Measurements from ENCODE around the gene PHKG1.
"Not testable (repeated sequence)": the region's sequence is repeated elsewhere in the genome, so short reads cannot be mapped to it uniquely, and the experiment has no call there.

The PHKG1 gene

DNA sequence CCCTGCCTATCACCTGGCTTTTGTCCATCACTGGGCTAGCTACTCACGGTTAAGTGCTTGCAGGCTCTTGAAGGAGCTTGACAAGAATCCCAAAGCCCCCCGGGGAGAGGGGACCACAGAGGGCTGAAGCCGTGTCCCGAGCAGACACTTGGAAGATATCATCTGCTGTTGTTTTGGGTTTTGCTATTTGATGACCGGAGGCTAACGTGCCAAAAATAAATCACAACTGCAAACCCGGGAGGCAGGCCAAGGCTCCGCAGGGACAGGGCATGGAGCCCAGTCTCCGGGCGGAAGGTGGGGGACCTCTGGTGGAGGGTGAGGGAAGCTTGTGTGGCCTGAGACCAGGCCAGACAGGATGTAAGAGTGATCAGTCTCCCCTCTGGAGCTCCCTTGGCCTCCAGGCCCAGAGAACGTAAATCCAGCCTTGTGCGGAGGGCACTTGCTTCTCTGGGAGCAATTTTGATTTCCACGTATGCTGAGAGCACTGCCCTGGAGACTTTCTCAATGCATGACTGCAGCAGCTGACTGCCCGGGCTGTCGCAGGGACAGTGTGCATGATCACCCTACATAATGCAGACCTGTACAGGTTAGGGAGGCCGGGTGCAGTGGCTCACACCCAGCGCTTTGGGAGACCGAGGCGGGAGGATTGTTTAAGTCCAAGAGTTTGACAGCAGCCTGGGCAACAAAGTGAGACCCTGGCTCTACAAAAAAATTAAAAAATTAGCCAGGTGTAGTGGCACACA, at the start of gene PHKG1:
Gene PHKG1, minus strand, starts transcription at position 164 of the 743 bp plus-strand sequence. CDS start 4,011 bp downstream, outside the sequence.
- peak; percentile 22 for DNase-seq

DNA sequence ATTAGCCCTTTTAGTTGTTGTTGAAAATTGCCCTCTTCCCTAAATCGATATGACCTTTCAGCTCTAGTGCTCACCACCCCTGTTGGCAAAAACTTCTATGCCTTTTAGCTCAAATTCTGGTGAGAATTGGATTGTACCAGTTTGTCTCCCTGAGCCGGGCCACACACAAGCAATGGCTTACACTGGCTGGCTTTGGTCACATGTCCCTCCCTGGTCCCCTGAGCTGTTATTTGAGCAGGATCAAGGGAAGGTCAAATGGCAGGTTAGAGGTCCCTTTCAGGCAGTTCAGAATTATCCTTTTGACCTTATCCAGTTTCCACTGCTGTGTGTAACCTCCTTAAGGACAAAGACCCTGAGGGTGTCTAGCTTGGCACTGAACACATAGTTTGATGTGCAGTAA, 38.3 kb upstream of the PHKG1 start:
- DNase-seq, result not testable (repeated sequence)

DNA sequence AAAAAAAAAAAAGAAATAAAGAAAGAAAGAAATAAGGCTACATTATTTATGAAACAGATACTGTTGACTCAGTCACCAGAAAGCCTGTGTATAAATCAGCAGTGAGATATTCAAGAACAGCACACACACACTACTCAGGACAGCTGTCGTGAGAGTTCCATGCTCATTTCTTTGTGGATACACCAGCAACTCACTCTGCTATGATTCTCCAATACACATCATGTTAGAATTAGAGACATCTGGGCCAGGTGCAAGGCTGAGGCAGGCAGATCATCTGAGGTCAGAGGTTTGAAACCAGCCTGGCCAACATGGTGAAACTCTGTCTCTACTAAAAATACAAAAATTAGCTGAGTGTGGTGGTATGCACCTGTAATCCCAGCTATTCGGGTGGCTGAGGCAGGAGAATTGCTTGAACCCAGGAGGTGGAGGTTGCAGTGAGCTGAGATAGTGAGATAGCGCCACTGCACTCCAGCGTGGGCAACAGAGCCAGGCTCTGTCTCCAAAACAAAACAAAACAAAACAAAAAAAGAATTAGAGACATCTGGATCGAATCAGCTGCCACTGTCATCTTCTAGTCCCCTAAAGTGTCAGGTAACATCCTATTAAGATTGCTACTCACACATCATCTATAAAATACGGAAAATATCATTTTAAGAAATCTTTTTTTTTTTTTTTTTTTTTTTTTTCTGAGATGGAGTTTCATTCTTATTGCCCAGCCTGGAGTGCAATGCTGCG, 34.7 kb upstream of the PHKG1 start:
- DNase-seq, result no peak

GRCh38 chr7:56125831-56126230, 33.1 kb upstream of the PHKG1 start:
- DNase-seq, result no peak

GRCh38 chr7:56124981-56125380, 32.2 kb upstream of the PHKG1 start:
- DNase-seq, result no peak

- DNase-seq, result no peak
These were observed 28.7 kb upstream of the PHKG1 start for GRCh38 chr7:56121440-56121839.

- no peak for DNase-seq
These were observed 23.2 kb upstream of the PHKG1 start, which contains the start of gene NUPR2 for GRCh38 chr7:56115852-56116538. Gene NUPR2 (minus strand): TSS chr7:56116417. CDS start chr7:56116314, 103 bp downstream.

DNA sequence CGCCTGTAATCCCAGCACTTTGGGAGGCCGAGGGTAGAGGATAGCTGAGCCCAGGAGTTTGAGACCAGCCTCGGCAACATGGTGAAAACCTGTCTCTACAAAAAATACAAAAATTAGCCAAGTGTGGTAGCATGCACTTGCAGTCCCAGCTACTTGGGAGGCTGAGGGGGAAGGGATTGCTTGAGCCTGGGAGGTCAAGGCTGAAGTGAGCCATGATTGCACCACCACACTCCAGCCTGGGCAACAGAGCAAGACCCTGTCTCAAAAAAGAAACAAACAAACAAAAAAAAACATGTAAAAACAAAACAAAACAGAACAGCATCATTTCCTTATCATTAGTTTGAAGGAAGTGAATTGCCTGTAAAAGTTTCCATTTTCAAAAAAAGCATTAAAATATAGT, 19.5 kb upstream of the PHKG1 start:
- DNase-seq, result not testable (repeated sequence)

DNA sequence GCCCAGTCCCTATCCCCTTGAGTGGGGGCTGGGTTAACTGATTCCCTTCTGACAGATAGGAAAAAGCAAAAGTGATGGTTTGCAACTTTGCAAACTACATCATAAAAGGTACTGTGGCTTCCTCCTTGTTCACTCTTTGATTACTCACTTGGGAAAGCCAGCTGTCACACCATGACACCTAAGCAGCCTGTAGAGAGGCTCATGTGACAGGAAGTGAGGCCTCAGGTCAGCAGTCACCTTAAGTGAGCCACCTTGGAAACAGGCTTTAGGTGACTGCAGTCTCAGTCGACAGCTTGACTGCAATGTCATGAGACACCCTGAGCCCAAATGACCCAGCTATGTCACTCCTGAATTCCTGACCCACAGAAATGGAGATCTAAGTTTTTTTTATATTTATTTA, 17.9 kb upstream of the PHKG1 start:
- DNase-seq, result no peak

GRCh38 chr7:56107954-56108258, 15.2 kb upstream of the PHKG1 start:
- DNase-seq, result no peak

DNA sequence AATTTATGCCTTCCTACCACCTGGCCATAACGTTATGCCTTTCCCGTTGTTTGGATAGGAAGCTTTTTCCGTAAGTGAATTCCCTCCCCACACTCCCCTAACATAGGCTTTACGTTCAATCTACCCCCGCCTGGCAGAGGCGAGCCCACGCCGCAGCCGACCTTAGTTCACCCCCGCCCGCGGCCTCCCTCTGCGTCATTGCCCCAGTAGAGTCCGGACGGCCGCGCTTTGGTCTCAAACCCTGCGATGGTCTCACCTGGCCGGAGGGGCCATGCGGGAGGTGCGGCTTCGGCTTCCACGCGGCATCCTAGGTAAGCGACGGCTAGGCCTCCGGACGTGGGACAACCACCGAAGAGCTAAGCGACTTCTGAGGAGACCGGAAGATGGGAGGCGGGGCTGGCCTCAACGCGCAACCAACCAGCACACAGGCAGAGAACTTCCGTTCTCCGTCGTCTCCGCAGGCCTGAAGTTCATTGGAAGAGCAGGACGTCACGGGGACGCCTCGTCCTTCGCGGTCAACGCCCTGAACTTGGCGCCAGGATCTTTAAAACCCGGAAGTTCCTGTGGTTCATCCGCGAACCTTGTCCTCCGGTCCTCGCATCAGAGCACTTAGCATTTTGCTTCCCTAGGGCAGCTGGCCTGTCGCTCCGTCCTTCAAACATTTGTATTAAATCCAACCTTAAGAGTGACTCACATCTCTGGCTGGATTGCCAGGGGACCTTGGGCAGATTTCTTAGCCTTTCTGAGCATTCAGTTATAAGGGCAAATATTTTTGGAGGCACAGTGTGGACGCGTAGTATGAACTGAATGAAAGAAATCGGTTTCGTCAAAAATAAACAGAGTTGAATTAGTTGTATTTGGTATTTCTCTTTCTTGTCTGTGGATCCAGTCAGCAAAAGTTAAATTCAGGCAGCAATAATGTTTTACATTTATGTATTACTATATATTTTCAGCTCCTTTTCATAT, 13.6 kb upstream of the PHKG1 start, which contains the start of gene CHCHD2:
Gene CHCHD2, minus strand, starts transcription at position 369 of the 966 bp plus-strand sequence. Its CDS starts 63 bp downstream, at position 306.
- DNase-seq, result peak; percentile 98

- no peak for DNase-seq
These were observed 12.8 kb upstream of the PHKG1 start for GRCh38 chr7:56105508-56105907.

- DNase-seq, result not testable (repeated sequence)
These were observed 11.4 kb upstream of the PHKG1 start for GRCh38 chr7:56104138-56104537.

DNA sequence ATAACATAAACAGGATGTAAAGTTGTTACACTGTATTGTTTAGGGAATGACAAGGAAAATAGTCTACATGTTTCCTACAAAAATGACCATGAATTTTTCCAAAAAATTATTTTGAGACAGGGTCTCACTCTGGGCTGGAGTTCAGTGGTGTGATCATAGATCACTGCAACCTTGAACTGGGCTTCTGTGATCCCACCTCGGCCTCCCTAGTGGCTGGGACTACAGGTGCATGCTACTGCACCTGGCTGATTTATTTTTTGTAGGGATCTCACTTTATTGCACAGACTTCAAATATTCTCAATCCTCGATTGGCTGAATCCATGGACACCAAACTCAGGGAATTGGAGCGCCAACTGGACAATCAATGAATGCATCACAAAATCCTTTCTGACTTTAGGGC, 6.9 kb upstream of the PHKG1 start:
- DNase-seq, result no peak

GRCh38 chr7:56098187-56099008, 5.6 kb upstream of the PHKG1 start:
- DNase-seq, result not testable (repeated sequence)

GRCh38 chr7:56097700-56098099, 4.9 kb upstream of the PHKG1 start:
- no peak for DNase-seq

GRCh38 chr7:56092388-56092787, 364 bp downstream of the PHKG1 start:
- not testable (repeated sequence) for DNase-seq

DNA sequence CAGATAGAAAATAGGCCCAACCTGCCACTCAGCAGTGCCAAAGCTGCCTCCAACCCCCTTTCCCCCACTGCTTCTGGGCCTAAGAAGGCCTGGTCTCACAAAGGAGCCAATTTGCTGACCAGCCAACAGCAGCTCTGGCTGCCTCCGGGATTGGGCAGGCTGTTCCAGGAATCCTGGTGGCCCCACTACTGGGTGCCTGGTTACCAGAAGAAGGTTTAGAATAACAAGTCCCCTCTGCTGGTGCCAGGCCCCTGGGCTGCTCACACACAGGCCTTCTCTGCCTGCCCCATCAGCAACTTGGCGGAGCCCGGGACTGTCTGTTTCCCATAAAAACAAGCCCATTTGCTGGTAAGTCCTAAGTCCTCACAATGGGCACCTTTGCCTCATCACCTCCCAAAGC, 1.2 kb downstream of the PHKG1 start:
- DNase-seq, result no peak

DNA sequence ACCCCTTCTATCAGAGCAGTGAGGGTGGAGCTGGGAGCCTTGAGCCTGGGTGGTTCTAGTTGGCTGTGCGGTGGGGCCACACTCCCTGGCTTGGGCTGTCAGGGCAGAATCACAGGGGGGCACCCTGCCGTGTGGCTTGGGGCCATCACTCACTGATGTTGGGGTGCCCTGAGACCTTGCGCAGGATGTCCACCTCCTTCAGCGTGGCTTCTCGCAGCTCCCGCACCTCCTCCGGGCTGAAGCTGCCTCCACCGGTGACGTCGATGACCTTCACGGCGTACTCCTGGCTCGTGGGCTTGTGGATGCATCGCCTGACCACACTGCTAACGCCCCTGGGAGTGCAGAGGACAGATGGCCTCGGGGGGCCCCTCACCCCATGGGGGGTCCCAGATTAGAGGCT, 5.3 kb downstream of the PHKG1 start:
- DNase-seq, result no peak

DNA sequence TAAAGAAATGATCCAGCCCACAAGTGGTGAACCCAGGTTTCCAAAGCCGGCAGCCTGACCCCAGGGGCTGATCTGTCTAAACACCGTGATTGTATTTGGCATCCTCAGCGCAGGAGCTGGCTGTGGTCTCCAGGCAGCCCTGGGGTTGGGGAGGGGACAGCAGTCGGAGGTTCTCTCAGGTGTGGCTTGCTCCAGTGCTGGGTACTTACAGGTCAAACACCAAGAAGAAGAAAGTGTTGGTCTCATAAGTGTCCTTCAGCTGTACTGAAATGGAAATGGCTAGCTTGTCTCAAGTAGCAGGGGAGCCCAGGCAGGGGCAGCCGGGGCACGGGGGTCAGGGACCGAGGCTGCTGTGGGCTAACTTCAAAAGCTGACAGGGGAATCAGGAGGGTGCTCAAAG, 6.0 kb downstream of the PHKG1 start:
- no peak for DNase-seq

GRCh38 chr7:56083150-56083785, 9.5 kb downstream of the PHKG1 start:
- DNase-seq, result peak; percentile 76
